Endothelial cell of umbilical vein (primary cell): Measurements from ENCODE around the gene ITPR2. TPM values are rescaled to one million over a fixed set of nuclear protein-coding genes. Genes with fewer than 3 reads are reported as not detected.

Source experiments
- BruUV-seq: library from RNA; stranded (reverse); fragments of 400-500 nt; replicated peaks from 2 replicates; lab custom pipeline; 2021; lab: Mats Ljungman, UMichigan
- CTCF ChIA-PET: fragments of 300-600, 350-600 bp; sonication (Branson Sonifier 250); formaldehyde crosslinking; loops from one replicate; lab custom pipeline; 2021; ENCODE audit warnings: antibody characterized with exemption, inconsistent platforms; lab: Charles Lee
- POLR2A ChIA-PET: fragments of 300-600, 350-600 bp; sonication (Branson Sonifier 250); formaldehyde crosslinking; loops from one replicate; lab custom pipeline; 2021; ENCODE audit warnings: antibody characterized with exemption, inconsistent platforms; lab: Charles Lee
- DNase-seq: peaks from one replicate; pipeline ENCODE4 v3.0.0-alpha.2; 2011; ENCODE audit warnings: low read depth, low spot score
- FAIRE-seq: peaks from 2 replicates; lab custom pipeline; 2011; peaks lifted over from hg19 to GRCh38; lab: Jason Lieb, UNC
- H2AFZ ChIP-seq: 2 replicates; pipeline ENCODE4 v1.6.0; 2012; ENCODE audit warnings: low read depth, low read length, control low read depth, inconsistent platforms
- H3K27ac ChIP-seq: 2 replicates; pipeline ENCODE4 v1.5.1; 2011; ENCODE audit warnings: low read depth, mild to moderate bottlenecking, control low read depth, low read length, moderate library complexity; ENCODE audit not compliant: insufficient read depth
- H3K27me3 ChIP-seq, 2 experiments: 2 replicates each; pipeline versions ENCODE4 v1.6.0 to v1.6.1; 2011; ENCODE audit warnings: low read length in 2 of 2, mixed read lengths in 1 of 2; ENCODE audit not compliant: control insufficient read depth in 2 of 2, insufficient read depth in 2 of 2
- H3K36me3 ChIP-seq, 2 experiments: 2 replicates in 1 of 2; 3 replicates in 1 of 2; pipeline ENCODE4 v1.5.1; 2011; ENCODE audit warnings: low read length in 2 of 2, mild to moderate bottlenecking in 1 of 2, moderate library complexity in 1 of 2; ENCODE audit not compliant: control insufficient read depth in 2 of 2, insufficient read depth in 2 of 2; ENCODE audit errors: extremely low read depth in 1 of 2
- H3K4me1 ChIP-seq: 3 replicates; pipeline ENCODE4 v1.5.1; 2011; ENCODE audit warnings: mild to moderate bottlenecking, low read length; ENCODE audit not compliant: control insufficient read depth, insufficient read depth; ENCODE audit errors: extremely low read depth
- H3K4me2 ChIP-seq: 2 replicates; pipeline ENCODE4 v1.6.1; 2011; ENCODE audit warnings: low read length, control low read depth, mixed read lengths; ENCODE audit not compliant: insufficient read depth
- H3K4me3 ChIP-seq, 3 experiments: fragments of 200-600 bp in 1 of 3; sonication (generic), shearing (Covaris generic) in 1 of 3; replicated peaks in 1 of 3; 2 replicates each; pipeline ENCODE4 v1.5.1; 2011 to 2016; ENCODE audit warnings: control low read depth in 3 of 3, low read length in 3 of 3, mild to moderate bottlenecking in 2 of 3, inconsistent platforms in 1 of 3, low read depth in 1 of 3, moderate library complexity in 1 of 3; ENCODE audit not compliant: insufficient read depth in 1 of 3
- H3K79me2 ChIP-seq: 2 replicates; pipeline ENCODE4 v1.6.0; 2012; ENCODE audit warnings: low read length, inconsistent platforms; ENCODE audit not compliant: control insufficient read depth, insufficient read depth
- H3K9ac ChIP-seq: replicated peaks from 2 replicates; pipeline ENCODE3; 2011; ENCODE audit warnings: low read length, control low read depth; ENCODE audit not compliant: insufficient read depth; ENCODE audit errors: extremely low read depth
- H3K9me1 ChIP-seq: replicated peaks from 3 replicates; pipeline ENCODE4 v1.6.0; 2011; ENCODE audit warnings: mild to moderate bottlenecking, low read length; ENCODE audit not compliant: control insufficient read depth, insufficient read depth; ENCODE audit errors: extremely low read depth
- H3K9me3 ChIP-seq: replicated peaks from 2 replicates; pipeline ENCODE4 v1.5.1; 2012; ENCODE audit warnings: low read length, inconsistent platforms; ENCODE audit not compliant: control insufficient read depth, insufficient read depth
- H4K20me1 ChIP-seq: replicated peaks from 2 replicates; pipeline ENCODE3; 2011; ENCODE audit warnings: mild to moderate bottlenecking, low read length; ENCODE audit not compliant: control insufficient read depth, insufficient read depth; ENCODE audit errors: extremely low read depth
- EZH2 ChIP-seq: IDR thresholded peaks from 2 replicates; pipeline ENCODE4 v1.6.1; 2012; ENCODE audit warnings: borderline replicate concordance, low read depth, mild to moderate bottlenecking, moderate library complexity, low read length, inconsistent platforms; ENCODE audit not compliant: severe bottlenecking
- FOS ChIP-seq: IDR thresholded peaks from 2 replicates; pipeline ENCODE4 v1.6.1; 2011; ENCODE audit warnings: mild to moderate bottlenecking, low read length, moderate library complexity, borderline replicate concordance; ENCODE audit not compliant: insufficient read depth
- GATA2 ChIP-seq: IDR thresholded peaks from 2 replicates; pipeline ENCODE4 v1.7.0; 2011; ENCODE audit warnings: low read depth, mild to moderate bottlenecking, moderate library complexity, mixed read lengths, low read length; ENCODE audit not compliant: insufficient read length, insufficient read depth
- JUN ChIP-seq: IDR thresholded peaks from 2 replicates; pipeline ENCODE4 v1.6.1; 2011; ENCODE audit warnings: borderline replicate concordance, low read depth; ENCODE audit not compliant: insufficient read length, insufficient read depth
- MAX ChIP-seq: IDR thresholded peaks from 2 replicates; pipeline ENCODE4 v1.6.1; 2011; ENCODE audit not compliant: insufficient read depth, insufficient read length
- MYC ChIP-seq: IDR thresholded peaks from one replicate; pipeline ENCODE4 v1.6.1; 2011; ENCODE audit warnings: mild to moderate bottlenecking, low read depth, low read length
- POLR2A ChIP-seq: IDR thresholded peaks from 2 replicates; pipeline ENCODE4 v1.6.1; 2012; ENCODE audit warnings: low read depth, mild to moderate bottlenecking, control low read depth, low read length
- POLR2AphosphoS5 ChIP-seq: IDR thresholded peaks from 2 replicates; pipeline ENCODE4 v1.6.1; 2012; ENCODE audit warnings: low read depth, mild to moderate bottlenecking, control low read depth, low read length, moderate library complexity; ENCODE audit not compliant: insufficient read depth
- dilution Hi-C: fragments of 300-500 bp; cut with MboI; formaldehyde crosslinking; loops from one replicate; pipeline ENCODE4 v1.15.0; 2019; ENCODE audit warnings: low sequenced_read_pairs; ENCODE audit not compliant: extremely low pct_ligation_motif_present
- intact Hi-C: fragments of 100-400 bp; cut with micrococcal nuclease; formaldehyde crosslinking; loops from one replicate; pipeline ENCODE4 v1.10.0; 2022
- polyA plus RNA-seq, 4 experiments: library from polyadenylated mRNA; depleted of rRNA in 3 of 4; stranded (reverse) in 3 of 4; unstranded in 1 of 4; fragments of >200 nt; gene quantifications; 2 replicates each; pipeline versions ENCODE4 v1.2.1 to v1.2.3, GENCODE V29; 2011 to 2012; ENCODE audit warnings: missing spikeins in 1 of 4
- total RNA-seq: library from RNA; stranded (reverse); gene quantifications from 2 replicates; pipeline ENCODE4 v1.2.3, GENCODE V29; 2021
- TF ChIP-seq, protein P1 (sequence below), 2 donors: IDR thresholded peaks; 1 replicate in 1 of 2; 2 replicates in 1 of 2; pipeline ENCODE4 v1.5.1; 2011; ENCODE audit warnings: low read length in 2 of 2, mild to moderate bottlenecking in 2 of 2, moderate library complexity in 2 of 2, control low read depth in 1 of 2, inconsistent platforms in 1 of 2, low read depth in 1 of 2; ENCODE audit not compliant: insufficient read depth in 1 of 2; ENCODE audit errors: extremely low read depth in 1 of 2

The ITPR2 gene
- total and polyA plus RNA-seq, 2 donors (not counting 3 experiments of a cell fraction or from before 2014, with no cell fraction given) = 16.2 to 86.8 TPM

DNA sequence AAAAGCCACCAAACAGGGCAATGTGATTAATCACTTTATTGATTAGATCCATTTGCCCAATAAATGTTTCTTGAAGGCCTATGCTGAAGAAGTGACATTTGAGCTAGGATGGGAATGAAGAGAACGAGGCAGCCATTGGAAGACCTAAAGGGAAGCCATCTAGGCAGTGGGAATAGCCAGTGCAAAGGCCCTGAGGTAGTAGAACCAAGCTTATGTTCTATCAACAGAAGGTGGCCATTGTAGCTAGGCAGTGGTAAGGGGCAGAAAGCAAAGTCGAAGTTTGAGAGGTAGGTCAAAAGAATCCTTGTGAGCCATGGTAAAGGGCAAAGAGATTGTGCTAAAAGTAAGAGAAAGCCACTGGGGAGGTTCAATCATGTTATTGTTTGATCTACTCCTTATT, 173.1 kb downstream of the ITPR2 start:
- H3K4me3 ChIP-seq = no peak overlapping the region
- no peak for FAIRE-seq
- no peak overlapping the region for H3K27ac ChIP-seq
- DNase-seq = no peak
- POLR2A ChIA-PET = no interaction called here
- H3K9me3 ChIP-seq = no peaks in the 10 kb centered on the region
- H3K4me1 ChIP-seq = no peaks in the 10 kb centered on the region
- intact Hi-C loops = no loop called here
- no peak for TF ChIP-seq MYC
- no peak for TF ChIP-seq GATA2
- no peak for TF ChIP-seq MAX
- TF ChIP-seq FOS = no peak
- no peak for TF ChIP-seq JUN
- no peak for TF ChIP-seq POLR2A
- TF ChIP-seq, protein P1, sequence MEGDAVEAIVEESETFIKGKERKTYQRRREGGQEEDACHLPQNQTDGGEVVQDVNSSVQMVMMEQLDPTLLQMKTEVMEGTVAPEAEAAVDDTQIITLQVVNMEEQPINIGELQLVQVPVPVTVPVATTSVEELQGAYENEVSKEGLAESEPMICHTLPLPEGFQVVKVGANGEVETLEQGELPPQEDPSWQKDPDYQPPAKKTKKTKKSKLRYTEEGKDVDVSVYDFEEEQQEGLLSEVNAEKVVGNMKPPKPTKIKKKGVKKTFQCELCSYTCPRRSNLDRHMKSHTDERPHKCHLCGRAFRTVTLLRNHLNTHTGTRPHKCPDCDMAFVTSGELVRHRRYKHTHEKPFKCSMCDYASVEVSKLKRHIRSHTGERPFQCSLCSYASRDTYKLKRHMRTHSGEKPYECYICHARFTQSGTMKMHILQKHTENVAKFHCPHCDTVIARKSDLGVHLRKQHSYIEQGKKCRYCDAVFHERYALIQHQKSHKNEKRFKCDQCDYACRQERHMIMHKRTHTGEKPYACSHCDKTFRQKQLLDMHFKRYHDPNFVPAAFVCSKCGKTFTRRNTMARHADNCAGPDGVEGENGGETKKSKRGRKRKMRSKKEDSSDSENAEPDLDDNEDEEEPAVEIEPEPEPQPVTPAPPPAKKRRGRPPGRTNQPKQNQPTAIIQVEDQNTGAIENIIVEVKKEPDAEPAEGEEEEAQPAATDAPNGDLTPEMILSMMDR (IDR thresholded peaks at IDR 0.05; ENCODE audit: extremely low read depth in 1 of 2, insufficient read depth in 1 of 2, low read depth in 1 of 2, low read length in 2 of 2) = no peak
- no peak for TF ChIP-seq EZH2
- no peak for TF ChIP-seq POLR2AphosphoS5
- H3K79me2 ChIP-seq = no peaks in the 10 kb centered on the region
- H3K36me3 ChIP-seq = peaks cover 14 to 17% of the 10 kb centered on the region in 2 experiments
- H4K20me1 ChIP-seq = no peaks in the 10 kb centered on the region
- CTCF ChIA-PET = interaction anchor here (1.2 to 1.5 kb wide), 2 partner anchors 30 to 42 kb away, joined by 3 to 8 read pairs; no protein-coding TSS in a partner anchor
- H2AFZ ChIP-seq = no peak overlapping the region
- BruUV-seq = no TSS peak
- no peaks in the 10 kb centered on the region for H3K27me3 ChIP-seq
- dilution Hi-C loops = no loop called here
- no peak overlapping the region for H3K4me2 ChIP-seq
- no peaks in the 10 kb centered on the region for H3K9me1 ChIP-seq
- no peak overlapping the region for H3K9ac ChIP-seq
